Stimulated activated CD4-positive, alpha-beta T cell treated with anti-CD3 and anti-CD28 coated beads, Interleukin-4, amount 100 ng/mL, for 4 hours (primary cell): ENCODE data around the gene ADAMTS12.
"Not testable (repeated sequence)": the region's sequence is repeated elsewhere in the genome, so short reads cannot be mapped to it uniquely, and the experiment has no call there.

Source experiments
- DNase-seq, 2 experiments: peaks; one replicate each; pipeline ENCODE4 v3.0.0-alpha.2; 2020

Gene ADAMTS12

DNA sequence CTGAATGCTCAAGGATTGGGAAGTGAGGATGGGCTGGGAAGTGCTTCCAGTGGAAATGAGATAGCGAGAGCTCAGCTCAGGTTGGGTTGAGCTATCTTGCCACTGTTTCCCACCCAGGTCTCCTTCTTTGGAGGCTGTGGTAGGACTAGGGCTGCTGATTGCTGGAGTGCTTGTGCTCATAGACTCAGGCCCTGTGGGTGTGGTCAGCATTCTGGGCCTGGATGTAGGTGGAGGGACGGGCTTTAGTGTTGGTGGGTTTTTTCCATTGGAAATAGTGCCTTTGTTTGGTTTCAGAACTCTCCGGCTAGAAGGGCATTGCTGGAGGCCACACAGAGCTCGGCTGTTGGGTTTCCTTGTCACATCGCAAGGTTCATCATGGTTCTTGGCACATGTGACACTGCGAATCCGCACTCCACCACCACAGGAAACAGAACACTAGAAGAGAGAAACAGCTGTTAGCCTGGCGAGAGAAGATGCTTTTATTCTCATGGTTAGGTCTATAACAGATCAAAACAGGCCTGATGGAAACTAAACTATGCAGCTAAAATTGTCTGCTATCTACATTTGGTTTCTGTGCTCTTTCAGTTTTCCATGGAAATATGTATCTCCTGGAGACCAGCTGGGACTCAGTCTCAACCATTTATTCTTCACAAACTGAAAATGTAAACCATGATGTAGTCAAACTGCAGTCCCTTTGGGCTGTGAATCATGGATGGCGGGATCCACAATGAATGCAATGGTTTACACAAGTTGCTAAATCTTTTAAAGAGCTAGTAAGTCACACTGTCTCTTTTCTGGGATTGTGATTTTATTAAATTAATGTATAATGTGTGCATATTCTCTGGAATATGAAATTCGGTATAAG is 314.8 kb downstream of the ADAMTS12 start:
- no peak for DNase-seq

DNA sequence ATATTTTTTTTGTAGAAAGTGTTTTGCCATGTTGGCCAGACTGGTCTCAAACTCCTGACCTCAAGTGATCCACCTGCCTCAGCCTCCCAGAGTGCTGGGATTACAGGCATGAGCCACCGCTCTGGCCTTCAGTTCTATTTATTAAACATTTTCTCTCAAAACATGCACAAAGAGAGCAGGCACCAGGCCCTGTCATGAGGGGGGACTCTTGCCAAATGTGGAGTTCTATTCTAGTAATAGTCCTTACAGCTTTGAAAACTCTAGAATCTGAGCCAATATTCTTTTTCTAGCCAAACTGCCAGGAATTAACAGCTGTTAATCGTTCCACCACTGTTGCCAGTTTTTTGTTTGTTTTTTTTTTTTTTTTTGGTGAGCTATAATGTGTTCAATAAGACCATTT is 326.5 kb downstream of the ADAMTS12 start:
- no peak for DNase-seq

DNA sequence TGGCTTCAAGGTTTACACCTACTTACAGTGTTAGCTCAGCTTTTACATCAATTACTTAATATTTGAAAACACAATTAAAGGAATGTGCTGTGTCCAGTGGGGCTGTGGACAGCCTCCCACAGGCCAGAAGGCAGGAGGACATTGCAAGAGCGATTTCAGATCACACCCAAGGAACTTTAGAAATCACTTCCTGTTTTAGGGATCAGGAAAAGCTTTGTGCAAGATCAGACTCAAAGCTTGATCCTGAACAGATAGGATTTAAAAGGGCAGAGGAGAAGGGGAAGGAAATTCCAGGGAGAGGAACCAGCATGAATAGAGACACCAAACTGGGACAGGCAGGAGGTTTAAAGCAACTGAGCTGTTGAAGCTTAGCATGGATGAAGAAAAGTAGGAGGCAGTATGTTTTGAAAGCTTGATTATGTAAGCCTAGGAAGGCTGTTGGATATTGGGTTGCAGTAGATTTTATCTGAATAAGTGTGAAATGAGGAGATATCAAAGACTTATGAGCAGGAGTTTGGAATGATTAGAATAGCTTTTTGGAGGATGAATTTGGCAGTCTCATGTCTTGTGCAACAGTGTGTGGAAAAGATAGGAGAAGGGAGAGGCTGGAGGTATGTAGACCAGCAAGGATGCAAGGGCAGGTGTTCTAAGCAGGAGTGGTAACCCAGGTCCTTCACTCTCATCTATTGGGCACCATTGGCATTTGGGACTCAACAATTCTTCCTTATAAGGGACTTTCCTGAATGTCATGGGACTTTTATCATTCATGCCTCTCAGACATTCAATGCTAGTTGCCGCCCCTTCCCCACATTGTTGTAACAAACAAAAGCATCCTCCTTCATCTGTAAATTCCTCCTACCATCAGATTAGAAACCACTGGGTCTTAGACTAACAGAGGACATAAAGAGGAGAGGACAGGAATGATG is 327.5 kb downstream of the ADAMTS12 start:
- DNase-seq: no peak

DNA sequence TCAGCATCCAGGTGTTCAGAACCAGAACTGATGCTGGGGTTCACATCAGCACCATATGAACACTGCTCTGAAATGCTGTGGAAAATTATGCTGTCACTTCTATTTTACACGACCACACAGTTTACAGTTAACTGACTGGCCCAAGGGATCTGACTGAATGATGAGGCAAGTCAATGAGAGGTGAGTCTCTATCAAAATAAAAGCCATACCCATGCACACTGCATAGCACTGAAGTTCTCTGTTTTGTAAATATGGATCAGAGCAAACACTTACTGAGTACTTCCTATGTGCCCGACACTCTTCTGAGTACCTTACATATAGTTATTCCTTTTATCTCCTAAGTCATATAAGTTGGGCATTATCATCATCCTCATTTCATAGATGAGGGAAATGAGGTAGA is 328.3 kb downstream of the ADAMTS12 start:
- no peak for DNase-seq

DNA sequence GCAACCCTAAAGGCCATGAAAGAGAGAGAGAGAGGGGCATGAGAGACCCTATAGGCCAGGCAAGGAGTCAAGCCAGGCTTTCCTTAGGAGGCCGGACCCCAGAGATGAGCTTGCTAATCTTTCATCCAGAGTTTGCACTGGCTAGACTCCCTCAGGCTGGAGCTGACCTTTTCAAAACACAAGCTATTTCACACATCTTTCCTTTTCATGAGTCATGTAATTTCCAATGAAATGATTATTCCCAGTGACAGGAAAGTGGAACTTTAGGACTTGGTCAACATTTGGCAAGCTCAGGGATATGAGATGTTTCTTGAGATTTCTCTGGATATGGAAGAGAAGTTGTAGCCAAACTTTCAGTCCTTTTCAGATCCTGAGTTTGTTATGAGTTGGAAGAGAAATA is 333.3 kb downstream of the ADAMTS12 start:
- no peak for DNase-seq

DNA sequence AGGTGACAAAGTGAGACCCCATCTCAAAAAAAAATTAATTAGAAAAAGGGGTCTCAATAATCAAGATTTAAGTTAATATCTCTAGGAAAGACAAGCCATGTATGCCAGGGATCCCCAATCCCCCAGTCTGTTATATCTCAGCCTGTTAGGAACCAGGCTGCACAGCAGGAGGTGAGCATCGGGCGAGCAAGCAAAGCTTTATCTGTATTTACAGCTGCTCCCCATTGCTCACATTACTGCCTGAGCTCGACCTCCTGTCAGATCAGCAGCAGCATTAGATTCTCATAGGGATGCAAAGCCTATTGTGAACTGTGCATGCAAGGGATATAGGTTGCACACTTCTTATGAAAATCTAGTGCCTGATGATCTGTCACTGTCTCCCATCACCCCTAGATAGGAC is 334.2 kb downstream of the ADAMTS12 start:
- no peak for DNase-seq

GRCh38 chr5:33556330-33557328 is 335.2 kb downstream of the ADAMTS12 start:
- DNase-seq: no peak

- no peak for DNase-seq
These were observed 341.7 kb downstream of the ADAMTS12 start for GRCh38 chr5:33549982-33550567.

DNA sequence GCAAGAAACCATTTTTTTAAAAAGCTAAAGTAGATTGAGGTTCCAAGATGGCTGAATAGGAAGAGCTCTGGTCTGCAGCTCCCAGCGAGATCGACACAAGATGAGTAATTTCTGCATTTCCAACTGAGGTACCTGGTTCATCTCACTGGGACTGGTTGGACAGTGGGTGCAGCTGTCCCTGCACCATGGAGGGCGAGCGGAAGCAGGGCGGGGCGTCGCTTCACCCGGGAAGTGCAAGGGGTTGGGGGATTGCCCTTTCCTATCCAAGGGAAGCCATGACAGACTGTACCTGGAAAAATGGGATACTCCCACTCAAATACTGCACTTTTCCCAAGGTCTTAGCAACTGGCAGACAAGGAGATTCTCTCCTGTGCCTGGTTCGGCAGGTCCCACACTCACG is 352.0 kb downstream of the ADAMTS12 start:
- not testable (repeated sequence) for DNase-seq

GRCh38 chr5:33539212-33539611 is 352.6 kb downstream of the ADAMTS12 start:
- no peak for DNase-seq

GRCh38 chr5:33538201-33538600 is 353.6 kb downstream of the ADAMTS12 start:
- DNase-seq: no peak

DNA sequence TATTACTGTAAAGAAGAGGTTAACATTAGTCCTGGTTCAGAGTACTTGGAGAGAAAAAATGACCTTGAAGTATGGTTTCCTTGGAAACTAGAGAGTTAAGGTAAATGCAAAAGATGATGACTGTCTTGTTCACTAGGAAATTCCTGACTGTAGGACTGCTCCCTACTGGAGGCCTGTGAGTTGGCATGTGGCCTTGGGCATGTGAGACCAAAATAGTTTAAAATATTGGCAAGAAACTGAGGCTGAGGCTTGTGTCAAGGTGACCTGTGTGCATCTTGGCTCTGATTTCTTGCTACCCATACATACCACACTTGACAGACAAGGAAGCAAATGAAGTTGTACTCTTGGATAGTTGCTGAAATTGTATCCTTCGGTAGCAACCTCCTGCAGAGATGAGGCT is 354.6 kb downstream of the ADAMTS12 start:
- no peak for DNase-seq

DNA sequence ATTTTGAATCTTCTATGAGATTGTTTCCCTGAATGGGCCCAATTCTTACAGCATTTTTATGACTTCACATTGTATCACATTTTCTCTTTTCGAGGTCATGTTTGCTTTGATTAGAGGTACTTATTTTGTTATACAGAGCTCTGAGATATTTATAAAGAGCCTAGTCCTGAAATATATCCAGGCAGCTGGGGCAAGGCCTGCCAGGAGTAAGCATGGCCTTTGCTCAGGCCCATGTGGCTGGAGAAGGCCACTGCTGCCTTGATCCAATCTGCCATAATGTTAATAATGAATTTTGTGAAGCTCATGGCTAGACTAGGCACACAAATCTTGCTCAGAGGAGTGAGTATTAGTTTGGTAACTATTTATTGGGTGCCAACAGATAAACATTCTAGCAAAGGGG is 355.0 kb downstream of the ADAMTS12 start:
- DNase-seq: no peak

DNA sequence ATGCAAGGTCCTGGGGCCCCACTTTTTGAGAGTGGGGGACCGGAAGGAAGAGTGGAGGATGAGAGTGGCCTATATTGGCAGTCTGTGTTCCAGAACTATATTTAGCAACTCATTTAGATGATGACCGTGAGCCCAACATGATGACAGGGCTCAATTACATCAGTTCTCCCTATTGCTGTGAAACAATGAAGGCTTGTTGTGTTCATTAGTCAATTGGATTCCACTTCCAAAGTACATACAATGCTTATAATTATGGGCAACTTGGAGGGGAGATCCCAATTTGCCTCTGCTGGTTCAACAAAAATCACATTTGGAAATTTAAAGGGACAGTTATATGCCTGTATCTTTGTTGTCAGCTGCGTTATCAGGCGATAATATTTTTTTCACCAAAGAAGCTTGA is 360.0 kb downstream of the ADAMTS12 start:
- no peak for DNase-seq

DNA sequence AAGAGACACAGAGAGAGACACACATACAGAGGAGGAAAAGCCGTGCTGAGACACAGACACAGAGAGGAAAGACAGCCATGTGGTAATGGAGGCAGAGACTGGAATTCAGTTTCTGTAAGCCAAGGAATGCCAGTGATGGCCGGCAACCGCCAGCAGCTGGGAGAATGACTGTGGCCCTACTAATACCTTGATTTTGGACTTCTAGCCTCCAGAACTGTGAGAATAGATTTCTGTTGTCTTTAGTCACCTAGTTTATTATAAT is 360.8 kb downstream of the ADAMTS12 start:
- DNase-seq: no peak

DNA sequence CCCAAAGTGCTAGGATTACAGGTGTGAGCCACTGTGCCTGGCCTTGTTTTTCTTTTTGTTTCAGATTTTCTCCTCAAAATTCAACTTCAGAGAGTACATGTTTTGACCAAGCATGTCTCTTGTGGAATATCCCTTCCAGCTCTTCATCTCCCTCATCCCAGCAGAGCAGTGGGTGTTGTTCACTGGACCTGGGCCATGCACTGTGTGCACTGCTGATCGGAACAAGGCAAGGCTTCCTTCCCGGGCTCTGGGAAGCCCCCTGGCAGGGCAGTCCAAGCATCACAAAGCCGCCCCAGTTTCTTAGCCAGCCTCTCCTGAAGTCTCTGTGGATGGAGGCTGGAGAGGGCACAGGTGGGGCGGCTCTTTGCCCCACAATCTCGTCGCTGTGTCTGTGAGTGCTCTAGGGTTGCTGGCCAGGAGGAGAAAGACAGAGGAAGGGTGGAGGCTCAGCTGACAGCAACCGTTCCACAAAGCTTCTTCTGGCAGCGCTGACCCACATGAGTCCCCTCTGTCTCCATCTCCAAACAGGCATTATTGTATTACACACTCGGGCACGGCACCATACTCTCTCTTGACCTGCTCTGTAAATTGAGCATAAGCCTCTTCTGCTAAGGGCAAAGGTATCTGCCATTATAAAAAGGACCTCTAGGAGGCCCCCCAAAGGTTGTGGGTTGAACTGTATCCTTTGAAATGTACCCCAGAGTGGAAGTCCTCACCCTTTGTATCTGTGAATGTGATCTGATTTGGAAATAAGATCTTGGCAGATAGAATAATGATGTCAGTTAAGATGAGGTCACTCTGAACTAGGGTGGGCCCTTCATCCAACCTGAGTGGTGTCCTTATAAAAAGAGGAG is 361.4 kb downstream of the ADAMTS12 start:
- DNase-seq: no peak

- no peak for DNase-seq
These were observed 364.1 kb downstream of the ADAMTS12 start for GRCh38 chr5:33527696-33528095.

DNA sequence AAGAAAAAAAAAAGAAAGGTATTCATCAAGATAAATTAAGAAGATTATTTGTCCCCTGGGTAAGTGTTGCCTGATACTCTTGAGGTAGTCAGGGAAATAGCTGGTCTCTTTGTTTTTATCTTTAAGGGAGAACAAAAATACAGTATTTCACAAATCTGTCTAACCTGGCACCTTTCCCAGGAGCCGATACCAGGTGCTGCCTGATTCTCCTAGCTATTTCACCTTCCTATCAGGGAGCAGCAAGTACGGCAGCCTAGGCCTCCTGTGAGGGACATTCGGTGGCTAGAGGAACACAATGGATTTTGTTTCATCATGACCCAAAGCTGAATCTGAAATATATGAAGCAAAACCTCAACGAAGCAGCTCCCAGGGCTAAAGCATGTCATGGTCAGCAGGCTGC is 365.0 kb downstream of the ADAMTS12 start:
- DNase-seq: no peak

DNA sequence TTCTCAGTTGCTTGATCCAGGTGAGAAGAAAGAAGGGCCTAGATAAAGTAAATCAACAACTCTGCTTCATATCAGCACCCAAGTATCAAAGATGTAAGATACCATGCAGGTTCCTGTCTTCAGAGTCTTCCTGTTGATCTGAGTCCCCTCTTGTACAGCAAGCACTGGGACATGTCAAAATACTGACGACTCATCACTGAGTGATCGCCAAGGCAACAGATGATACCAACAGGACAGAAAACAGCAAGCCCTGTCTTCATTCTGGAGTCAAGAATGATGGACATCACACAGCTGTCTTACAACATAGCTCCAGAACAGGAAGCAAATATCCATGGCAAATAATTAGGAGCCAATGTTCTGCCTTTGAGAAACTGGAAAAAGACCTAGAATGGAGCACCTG is 367.3 kb downstream of the ADAMTS12 start:
- no peak for DNase-seq

GRCh38 chr5:33523208-33523771 is 368.5 kb downstream of the ADAMTS12 start:
- no peak for DNase-seq

- DNase-seq: no peak
These were observed 375.4 kb downstream of the ADAMTS12 start for GRCh38 chr5:33516421-33516820.
